ENCODE results near the gene BOK. TPM values are rescaled to one million over a fixed set of nuclear protein-coding genes. Genes with fewer than 3 reads are reported as not detected.
"Not testable (repeated sequence)": the region's sequence is repeated elsewhere in the genome, so short reads cannot be mapped to it uniquely, and the experiment has no call there.

Gene BOK
- total RNA-seq: under 1 TPM; 0.15 to 0.19 (median 0.16) TPM

GRCh38 chr2:241558532-241559322 is at the start of gene BOK:
BOK (plus strand) TSS chr2:241558745; CDS start chr2:241559484, 739 bp downstream.
- H3K9me3 Mint-ChIP-seq: peaks cover 12% of the 10 kb centered on the region
- peak within 1 kb of the TSS; percentile 62 for H3K4me3 Mint-ChIP-seq
- DNase-seq: no peak
- peaks cover 6% of the 10 kb centered on the region for H3K36me3 Mint-ChIP-seq (ENCODE audit: insufficient read depth)
- H3K27me3 Mint-ChIP-seq (ENCODE audit: low read depth): peaks cover 36% of the 10 kb centered on the region
- ATAC-seq: peak; percentile 36 to 44
- peaks cover 12% of the 10 kb centered on the region for H3K4me1 Mint-ChIP-seq (ENCODE audit: low read depth)

GRCh38 chr2:241509155-241509784 is 49.3 kb upstream of the BOK start:
- no peaks in the 10 kb centered on the region for H3K27me3 Mint-ChIP-seq (ENCODE audit: low read depth)
- DNase-seq (no peak), ATAC-seq (no peak)
- peaks cover 20% of the 10 kb centered on the region for H3K4me1 Mint-ChIP-seq (ENCODE audit: low read depth)
- H3K4me3 Mint-ChIP-seq: peak overlapping the region; percentile 77
- H3K36me3 Mint-ChIP-seq (ENCODE audit: insufficient read depth): no peaks in the 10 kb centered on the region
- H3K9me3 Mint-ChIP-seq: no peaks in the 10 kb centered on the region

GRCh38 chr2:241511091-241511741 is 47.3 kb upstream of the BOK start:
- DNase-seq (no peak), ATAC-seq (no peak)
- no peaks in the 10 kb centered on the region for H3K36me3 Mint-ChIP-seq (ENCODE audit: insufficient read depth)
- H3K4me1 Mint-ChIP-seq (ENCODE audit: low read depth): peaks cover 17% of the 10 kb centered on the region
- H3K4me3 Mint-ChIP-seq: no peak overlapping the region
- H3K27me3 Mint-ChIP-seq (ENCODE audit: low read depth): no peaks in the 10 kb centered on the region
- no peaks in the 10 kb centered on the region for H3K9me3 Mint-ChIP-seq

GRCh38 chr2:241514553-241514952 is 44.0 kb upstream of the BOK start:
- Mint-ChIP-seq H3K36me3 (ENCODE audit: insufficient read depth) (no peaks in the 10 kb centered on the region), H3K4me3 (no peak overlapping the region), H3K27me3 (ENCODE audit: low read depth) (peaks cover 2% of the 10 kb centered on the region), H3K4me1 (ENCODE audit: low read depth) (peaks cover 6% of the 10 kb centered on the region), H3K9me3 (no peaks in the 10 kb centered on the region)
- DNase-seq: no peak
- ATAC-seq: no peak

GRCh38 chr2:241514986-241515737 is 43.4 kb upstream of the BOK start:
- Mint-ChIP-seq H3K27me3 (ENCODE audit: low read depth) (peaks cover 5% of the 10 kb centered on the region), H3K9me3 (no peaks in the 10 kb centered on the region), H3K4me3 (no peak overlapping the region), H3K4me1 (ENCODE audit: low read depth) (peaks cover 4% of the 10 kb centered on the region), H3K36me3 (ENCODE audit: insufficient read depth) (no peaks in the 10 kb centered on the region)
- no peak for DNase-seq
- ATAC-seq: peak; percentile 48 to 51

GRCh38 chr2:241516520-241516965 is 42.0 kb upstream of the BOK start:
- Mint-ChIP-seq H3K27me3 (ENCODE audit: low read depth) (peaks cover 7% of the 10 kb centered on the region), H3K9me3 (no peaks in the 10 kb centered on the region), H3K4me1 (ENCODE audit: low read depth) (peaks cover 4% of the 10 kb centered on the region), H3K36me3 (ENCODE audit: insufficient read depth) (no peaks in the 10 kb centered on the region), H3K4me3 (no peak overlapping the region)
- ATAC-seq (no peak), DNase-seq (no peak)

GRCh38 chr2:241517297-241517696 is 41.2 kb upstream of the BOK start:
- no peak for DNase-seq
- no peak overlapping the region for H3K4me3 Mint-ChIP-seq
- H3K4me1 Mint-ChIP-seq (ENCODE audit: low read depth): peaks cover 4% of the 10 kb centered on the region
- H3K9me3 Mint-ChIP-seq: no peaks in the 10 kb centered on the region
- no peak for ATAC-seq
- no peaks in the 10 kb centered on the region for H3K36me3 Mint-ChIP-seq (ENCODE audit: insufficient read depth)
- peaks cover 7% of the 10 kb centered on the region for H3K27me3 Mint-ChIP-seq (ENCODE audit: low read depth)

GRCh38 chr2:241519669-241520068 is 38.9 kb upstream of the BOK start:
- Mint-ChIP-seq H3K9me3 (no peaks in the 10 kb centered on the region), H3K4me3 (no peak overlapping the region)
- ATAC-seq: no peak

GRCh38 chr2:241522477-241522876 is 36.1 kb upstream of the BOK start:
- H3K9me3 Mint-ChIP-seq: peaks cover 5% of the 10 kb centered on the region
- H3K4me1 Mint-ChIP-seq (ENCODE audit: low read depth): no peaks in the 10 kb centered on the region
- no peak for DNase-seq
- ATAC-seq: no peak
- no peak overlapping the region for H3K4me3 Mint-ChIP-seq
- no peaks in the 10 kb centered on the region for H3K36me3 Mint-ChIP-seq (ENCODE audit: insufficient read depth)
- H3K27me3 Mint-ChIP-seq (ENCODE audit: low read depth): peaks cover 11% of the 10 kb centered on the region

More at GRCh38 chr2:241519669-241520068, 38.9 kb upstream of the BOK start:
- peaks cover 11% of the 10 kb centered on the region for H3K27me3 Mint-ChIP-seq (ENCODE audit: low read depth)
- H3K36me3 Mint-ChIP-seq (ENCODE audit: insufficient read depth): no peaks in the 10 kb centered on the region
- peaks cover 4% of the 10 kb centered on the region for H3K4me1 Mint-ChIP-seq (ENCODE audit: low read depth)
- no peak for DNase-seq

- ATAC-seq; H3K9me3 Mint-ChIP-seq; H3K4me3 Mint-ChIP-seq; DNase-seq; H3K4me1 Mint-ChIP-seq (ENCODE audit: low read depth); H3K36me3 Mint-ChIP-seq (ENCODE audit: insufficient read depth); H3K27me3 Mint-ChIP-seq (ENCODE audit: low read depth): not testable (repeated sequence)
Measured at GRCh38 chr2:241525818-241526780, 32.4 kb upstream of the BOK start.

- no peak for ATAC-seq
- no peak for DNase-seq
- H3K4me1 Mint-ChIP-seq (ENCODE audit: low read depth): no peaks in the 10 kb centered on the region
- peaks cover 2% of the 10 kb centered on the region for H3K27me3 Mint-ChIP-seq (ENCODE audit: low read depth)
- H3K36me3 Mint-ChIP-seq (ENCODE audit: insufficient read depth): no peaks in the 10 kb centered on the region
- peaks cover 5% of the 10 kb centered on the region for H3K9me3 Mint-ChIP-seq
- no peak overlapping the region for H3K4me3 Mint-ChIP-seq
Measured at GRCh38 chr2:241530571-241530970, 28.0 kb upstream of the BOK start.

GRCh38 chr2:241531161-241531722 is 27.3 kb upstream of the BOK start:
- ATAC-seq: no peak
- Mint-ChIP-seq H3K4me1 (ENCODE audit: low read depth) (no peaks in the 10 kb centered on the region), H3K36me3 (ENCODE audit: insufficient read depth) (no peaks in the 10 kb centered on the region), H3K27me3 (ENCODE audit: low read depth) (peaks cover 2% of the 10 kb centered on the region), H3K4me3 (no peak overlapping the region), H3K9me3 (peaks cover 2% of the 10 kb centered on the region)
- no peak for DNase-seq

GRCh38 chr2:241532168-241532567 is 26.4 kb upstream of the BOK start:
- no peak for DNase-seq
- H3K4me3 Mint-ChIP-seq: no peak overlapping the region
- no peak for ATAC-seq
- no peaks in the 10 kb centered on the region for H3K4me1 Mint-ChIP-seq (ENCODE audit: low read depth)
- no peaks in the 10 kb centered on the region for H3K9me3 Mint-ChIP-seq
- H3K27me3 Mint-ChIP-seq (ENCODE audit: low read depth): peaks cover 2% of the 10 kb centered on the region
- no peaks in the 10 kb centered on the region for H3K36me3 Mint-ChIP-seq (ENCODE audit: insufficient read depth)
